NCI-H2081 treated with DMSO at 0.1 percent for 48 hours (cell line): ENCODE results near the gene TRPV6.

Experiments used
- DNase-seq: peaks from one replicate; lab custom pipeline; 2025; lab: John Stamatoyannopoulos, UW

Gene TRPV6

GRCh38 chr7:142885311-142886230 lies at the start of gene TRPV6:
Gene TRPV6 (minus strand): TSS chr7:142885745.
- DNase-seq = no peak

- DNase-seq = no peak
Observed at GRCh38 chr7:142934056-142934455, 48.5 kb upstream of the TRPV6 start.

GRCh38 chr7:142933624-142934023 lies 48.1 kb upstream of the TRPV6 start, which contains the start of gene TRPV5:
Gene TRPV5 (minus strand): TSS chr7:142933746. CDS start chr7:142933459, 287 bp downstream.
- DNase-seq = no peak

- DNase-seq = no peak
Observed at GRCh38 chr7:142933092-142933475, 47.5 kb upstream of the TRPV6 start.

GRCh38 chr7:142932386-142933091 lies 47.0 kb upstream of the TRPV6 start:
- DNase-seq = no peak

GRCh38 chr7:142930126-142930730 lies 44.7 kb upstream of the TRPV6 start:
- no peak for DNase-seq

GRCh38 chr7:142927949-142928348 lies 42.4 kb upstream of the TRPV6 start:
- no peak for DNase-seq

- DNase-seq = no peak
Observed at GRCh38 chr7:142927085-142927745, 41.7 kb upstream of the TRPV6 start.

GRCh38 chr7:142925413-142925812 lies 39.9 kb upstream of the TRPV6 start:
- no peak for DNase-seq

- no peak for DNase-seq
Observed at GRCh38 chr7:142923391-142923790, 37.8 kb upstream of the TRPV6 start.

- no peak for DNase-seq
Observed at GRCh38 chr7:142919656-142920055, 34.1 kb upstream of the TRPV6 start.

GRCh38 chr7:142918901-142919300 lies 33.4 kb upstream of the TRPV6 start:
- DNase-seq = no peak

GRCh38 chr7:142917447-142917846 lies 31.9 kb upstream of the TRPV6 start:
- no peak for DNase-seq

- no peak for DNase-seq
Observed at GRCh38 chr7:142916508-142916907, 31.0 kb upstream of the TRPV6 start.

- no peak for DNase-seq
Observed at GRCh38 chr7:142915315-142915714, 29.8 kb upstream of the TRPV6 start.

GRCh38 chr7:142914121-142914520 lies 28.6 kb upstream of the TRPV6 start:
- no peak for DNase-seq

- no peak for DNase-seq
Observed at GRCh38 chr7:142913566-142913965, 28.0 kb upstream of the TRPV6 start.

- no peak for DNase-seq
Observed at GRCh38 chr7:142913051-142913450, 27.5 kb upstream of the TRPV6 start.

- DNase-seq = no peak
Observed at GRCh38 chr7:142910481-142910880, 24.9 kb upstream of the TRPV6 start.

- DNase-seq = no peak
Observed at GRCh38 chr7:142910031-142910433, 24.5 kb upstream of the TRPV6 start.

GRCh38 chr7:142908921-142909890 lies 23.7 kb upstream of the TRPV6 start:
- no peak for DNase-seq
